ENCODE data around the gene PHEX. TPM values are rescaled to one million over a fixed set of nuclear protein-coding genes. Genes with fewer than 3 reads are reported as not detected.

PHEX gene
- total RNA-seq, 1 donor from 2014 or later, result 0.96 TPM

DNA sequence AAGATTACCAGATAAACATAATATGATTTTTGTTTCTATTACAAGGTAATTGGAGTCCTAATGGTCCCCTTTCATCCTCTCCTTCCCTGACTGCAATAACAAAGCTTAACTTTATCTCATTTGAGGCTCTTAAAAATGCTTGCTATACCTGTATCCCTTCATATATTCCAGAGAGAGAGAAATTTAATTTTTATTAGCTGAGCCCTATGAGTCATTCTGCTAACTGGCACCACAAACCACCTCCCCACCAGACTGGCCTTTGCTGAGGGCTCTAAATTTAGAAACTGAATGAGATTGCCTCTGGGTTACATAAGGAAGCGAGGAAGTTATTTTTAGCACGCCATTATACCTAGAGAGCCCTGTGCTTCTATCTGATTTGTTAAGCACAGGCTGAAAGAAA, 268.0 kb downstream of the PHEX start:
- H3K4me1 Mint-ChIP-seq, result peaks cover 15% of the 10 kb centered on the region
- H3K36me3 Mint-ChIP-seq, result no peaks in the 10 kb centered on the region
- no peak overlapping the region for H3K27ac Mint-ChIP-seq
- peaks cover 19% of the 10 kb centered on the region for H3K9me3 Mint-ChIP-seq
- no peak for DNase-seq (ENCODE audit: low spot score in 2 of 2, unreplicated experiment in 2 of 2)
- H3K27me3 Mint-ChIP-seq (ENCODE audit: low read depth), result no peaks in the 10 kb centered on the region
- H3K4me3 Mint-ChIP-seq, result no peak overlapping the region
- TF ChIP-seq, protein P1, sequence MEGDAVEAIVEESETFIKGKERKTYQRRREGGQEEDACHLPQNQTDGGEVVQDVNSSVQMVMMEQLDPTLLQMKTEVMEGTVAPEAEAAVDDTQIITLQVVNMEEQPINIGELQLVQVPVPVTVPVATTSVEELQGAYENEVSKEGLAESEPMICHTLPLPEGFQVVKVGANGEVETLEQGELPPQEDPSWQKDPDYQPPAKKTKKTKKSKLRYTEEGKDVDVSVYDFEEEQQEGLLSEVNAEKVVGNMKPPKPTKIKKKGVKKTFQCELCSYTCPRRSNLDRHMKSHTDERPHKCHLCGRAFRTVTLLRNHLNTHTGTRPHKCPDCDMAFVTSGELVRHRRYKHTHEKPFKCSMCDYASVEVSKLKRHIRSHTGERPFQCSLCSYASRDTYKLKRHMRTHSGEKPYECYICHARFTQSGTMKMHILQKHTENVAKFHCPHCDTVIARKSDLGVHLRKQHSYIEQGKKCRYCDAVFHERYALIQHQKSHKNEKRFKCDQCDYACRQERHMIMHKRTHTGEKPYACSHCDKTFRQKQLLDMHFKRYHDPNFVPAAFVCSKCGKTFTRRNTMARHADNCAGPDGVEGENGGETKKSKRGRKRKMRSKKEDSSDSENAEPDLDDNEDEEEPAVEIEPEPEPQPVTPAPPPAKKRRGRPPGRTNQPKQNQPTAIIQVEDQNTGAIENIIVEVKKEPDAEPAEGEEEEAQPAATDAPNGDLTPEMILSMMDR (IDR thresholded peaks at IDR 0.05; ENCODE audit: unreplicated experiment), result no peak

Other genes starting within 250 kb of the PHEX start
- gene MBTPS2, start 192.7 kb upstream of the PHEX start, total RNA-seq, result 20.8 to 22.1 TPM (median 21.1 TPM) in 3 replicates
- 3.6 to 4.1 TPM (median 3.7 TPM) in 3 replicates for gene YY2, start 176.3 kb upstream of the PHEX start, total RNA-seq
- gene SMS, start 91.6 kb upstream of the PHEX start, total RNA-seq, result 172 to 176 TPM (median 174 TPM) in 3 replicates
- not detected in 3 replicates for gene CBLL2, start 240.6 kb downstream of the PHEX start, total RNA-seq